CD4-positive, alpha-beta T cell treated with Interleukin-15 for 4 hours (primary cell): ENCODE results near the gene ARHGEF16.

ENCODE experiments used
- DNase-seq: peaks from one replicate; pipeline ENCODE4 v3.0.0-alpha.2; 2020; ENCODE audit warnings: low spot score

Gene ARHGEF16

DNA sequence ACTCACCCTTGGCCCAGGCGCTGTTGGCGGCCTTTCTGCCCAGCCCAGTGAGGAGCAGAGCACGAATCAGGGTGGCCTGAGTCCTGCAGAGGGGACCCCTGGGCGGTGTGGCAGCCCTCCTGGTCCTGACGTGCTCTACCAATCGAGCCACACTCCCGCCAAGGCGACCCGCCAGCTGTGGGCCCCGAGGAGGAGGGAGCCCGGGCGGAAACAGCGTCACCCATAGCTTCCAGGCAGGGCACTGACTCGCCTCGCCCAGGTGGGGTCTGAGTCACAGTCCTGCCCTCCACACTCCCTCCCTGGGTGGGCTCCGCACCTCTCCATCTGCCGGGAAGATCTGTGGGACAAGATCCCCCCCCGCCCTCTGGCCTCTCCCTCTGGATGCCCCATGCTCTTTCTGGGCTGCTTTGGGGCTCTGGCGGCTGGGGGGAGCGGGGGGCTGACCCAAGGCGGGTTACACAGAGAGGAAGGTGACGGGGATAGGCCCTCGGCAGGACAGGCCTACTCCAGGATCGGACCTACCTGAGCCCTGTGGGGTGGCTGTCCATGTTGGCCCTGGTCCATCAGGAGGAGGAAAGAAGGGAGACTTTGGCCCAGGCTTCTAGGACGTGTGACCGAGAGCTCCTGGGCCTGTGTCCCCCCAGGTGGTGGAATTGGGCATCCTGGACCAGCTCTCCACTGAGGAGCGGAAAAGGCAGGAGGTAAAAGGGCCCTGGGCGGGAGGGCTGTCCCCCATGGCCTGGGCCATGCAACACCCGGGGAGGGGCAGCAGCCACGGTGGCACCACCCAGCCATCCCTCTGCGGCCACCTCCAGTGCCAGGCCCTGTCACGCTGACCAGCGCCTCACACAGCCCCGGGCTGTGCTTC lies 14.0 kb downstream of the ARHGEF16 start:
- DNase-seq: no peak

- DNase-seq: no peak
Measured at GRCh38 chr1:3469104-3469848, 14.8 kb downstream of the ARHGEF16 start.

DNA sequence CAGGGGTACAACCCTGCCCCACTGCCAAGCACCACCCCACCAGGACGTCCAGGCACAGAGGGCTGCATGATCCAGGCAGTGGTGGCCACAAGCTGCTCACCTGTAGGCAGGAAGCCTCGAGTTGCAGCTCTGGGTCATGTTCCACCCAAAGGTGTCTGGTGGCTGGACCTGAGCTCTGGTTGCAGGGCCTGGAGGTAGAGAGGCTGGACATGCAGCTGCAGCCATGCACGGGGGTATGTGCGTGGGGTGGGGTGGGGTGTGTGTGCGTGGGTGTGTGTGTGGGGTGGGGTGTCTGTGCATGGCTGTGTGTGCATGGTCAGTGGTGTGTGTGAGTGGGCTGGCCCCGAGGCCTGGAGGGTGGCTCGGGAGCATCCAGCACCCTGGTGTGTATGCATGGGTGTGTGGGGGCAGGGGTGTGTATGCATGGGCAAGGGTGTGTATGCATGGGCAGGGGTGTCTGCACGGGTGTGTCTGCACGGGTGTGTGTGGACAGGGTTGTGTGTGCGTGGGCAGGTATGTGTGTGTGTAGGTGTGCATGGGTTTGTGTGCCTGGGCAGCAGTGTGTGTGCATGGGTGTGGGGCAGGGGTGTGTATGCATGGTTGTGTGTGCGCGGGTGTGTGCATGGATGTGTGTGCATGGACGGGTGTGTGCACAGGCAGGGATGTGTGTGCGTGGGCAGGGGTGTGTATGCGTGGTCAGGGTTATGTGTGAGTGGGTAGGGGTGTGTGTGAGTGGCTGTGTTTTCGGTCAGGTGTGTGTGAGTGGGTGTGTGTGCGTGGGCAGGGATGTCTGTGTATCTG lies 15.6 kb downstream of the ARHGEF16 start:
- no peak for DNase-seq

DNA sequence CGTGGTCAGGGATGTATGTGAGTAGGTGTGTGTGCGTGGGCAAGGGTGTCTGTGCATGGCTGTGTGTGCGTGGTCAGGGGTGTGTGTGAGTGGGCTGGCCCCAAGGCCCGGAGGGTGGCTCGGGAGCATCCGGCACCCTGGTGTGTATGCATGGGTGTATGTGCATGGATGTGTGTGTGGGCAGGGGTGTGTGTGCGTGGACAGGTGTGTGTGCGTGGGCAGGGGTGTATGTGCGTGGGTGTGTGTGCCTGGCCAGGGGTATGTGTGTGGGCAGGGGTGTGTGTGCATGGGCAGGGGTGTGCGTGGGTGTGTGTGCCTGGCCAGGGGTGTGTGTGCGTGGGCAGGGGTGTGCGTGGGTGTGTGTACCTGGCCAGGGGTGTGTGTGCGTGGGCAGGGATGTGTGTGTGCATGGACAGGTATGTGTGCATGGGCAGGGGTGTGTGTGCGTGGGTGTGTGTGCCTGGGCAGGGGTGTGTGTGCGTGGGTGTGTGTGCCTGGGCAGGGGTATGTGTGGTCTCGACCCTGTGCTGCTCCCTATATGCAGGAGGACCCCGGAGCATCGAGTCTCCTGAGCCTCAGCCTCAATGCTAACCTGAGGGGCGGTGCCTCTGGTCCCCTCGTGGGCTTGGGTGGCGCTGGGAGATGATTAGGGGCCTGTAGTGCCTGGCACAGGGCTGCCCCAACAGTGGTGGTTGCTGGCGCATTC lies 16.3 kb downstream of the ARHGEF16 start:
- DNase-seq: no peak

GRCh38 chr1:3471356-3472087 lies 17.1 kb downstream of the ARHGEF16 start:
- no peak for DNase-seq

DNA sequence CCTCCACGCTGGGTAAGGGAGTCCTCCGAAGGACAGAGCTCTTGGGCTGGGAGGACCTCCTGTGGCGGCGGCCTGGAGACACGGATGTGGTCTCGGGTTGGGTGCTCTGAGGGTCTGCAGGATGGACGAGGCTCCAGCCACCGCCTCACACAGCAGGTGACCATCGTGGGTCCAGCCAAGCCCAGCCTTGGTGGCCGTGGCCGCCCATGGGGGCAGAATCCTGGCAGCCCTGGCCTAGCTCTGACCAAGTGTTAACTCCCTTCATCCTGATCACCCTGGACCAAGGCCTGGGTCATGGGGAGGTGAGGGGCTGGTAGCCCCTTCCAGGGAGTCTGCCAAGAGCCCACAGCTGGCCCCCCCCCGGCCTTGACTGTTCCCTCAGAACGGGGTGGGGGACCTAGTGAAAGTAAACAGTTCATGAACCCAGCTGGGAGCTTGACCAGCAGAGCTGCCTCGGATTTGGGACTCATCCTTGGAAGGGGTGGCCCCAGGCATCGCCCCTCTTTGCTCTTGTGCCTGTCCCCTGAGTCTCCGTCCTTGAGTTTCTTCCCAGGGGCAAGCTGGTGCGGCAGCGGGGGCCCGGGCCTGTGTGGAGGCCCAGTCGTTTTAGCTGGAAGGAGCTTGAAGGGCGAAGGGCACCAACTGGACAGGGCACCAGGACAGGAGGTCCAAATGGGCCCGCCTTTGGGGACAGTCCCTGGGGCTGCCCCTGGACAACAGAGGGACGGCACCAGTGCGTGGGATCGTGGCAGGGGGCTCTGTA lies 17.8 kb downstream of the ARHGEF16 start:
- DNase-seq: no peak

- DNase-seq: no peak
Measured at GRCh38 chr1:3472906-3473305, 18.4 kb downstream of the ARHGEF16 start.

DNA sequence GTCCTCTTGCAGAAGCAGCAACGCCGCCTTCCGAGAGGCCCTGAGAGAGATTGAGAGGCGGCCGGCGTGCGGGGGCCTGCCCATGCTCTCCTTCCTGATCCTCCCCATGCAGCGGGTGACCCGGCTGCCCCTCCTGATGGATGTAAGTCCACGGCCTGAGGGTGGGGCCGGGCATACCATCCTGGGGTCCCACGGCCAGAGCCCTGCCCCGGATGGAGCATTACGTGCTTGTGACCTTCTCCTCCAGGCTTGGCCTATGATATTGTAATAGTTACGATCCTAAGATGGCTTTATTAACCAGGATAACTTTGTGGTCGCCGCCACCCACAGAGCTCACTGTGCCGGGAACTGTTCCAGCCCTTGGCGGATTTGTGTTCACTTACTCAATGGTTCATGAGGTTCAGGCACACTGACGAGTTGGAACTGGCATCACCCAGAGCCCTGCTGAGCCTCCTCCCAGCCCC lies 18.9 kb downstream of the ARHGEF16 start:
- DNase-seq: no peak

DNA sequence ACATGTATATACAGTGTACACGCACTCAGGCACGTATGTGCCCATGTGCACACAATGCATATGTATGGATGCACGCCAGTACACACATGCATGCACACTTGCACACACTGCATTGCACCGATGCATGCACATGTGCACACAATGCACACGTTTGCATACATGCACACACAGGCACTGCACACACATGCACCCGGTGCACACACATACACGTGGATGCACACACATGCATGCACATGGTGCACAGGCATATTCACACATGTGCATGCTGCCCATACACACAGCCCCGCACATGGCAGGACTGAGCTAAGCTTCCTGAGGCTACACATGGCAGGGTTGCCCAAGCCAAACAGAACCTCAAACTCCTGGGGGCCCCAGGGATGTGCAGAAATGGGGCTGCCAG lies 19.6 kb downstream of the ARHGEF16 start:
- no peak for DNase-seq

DNA sequence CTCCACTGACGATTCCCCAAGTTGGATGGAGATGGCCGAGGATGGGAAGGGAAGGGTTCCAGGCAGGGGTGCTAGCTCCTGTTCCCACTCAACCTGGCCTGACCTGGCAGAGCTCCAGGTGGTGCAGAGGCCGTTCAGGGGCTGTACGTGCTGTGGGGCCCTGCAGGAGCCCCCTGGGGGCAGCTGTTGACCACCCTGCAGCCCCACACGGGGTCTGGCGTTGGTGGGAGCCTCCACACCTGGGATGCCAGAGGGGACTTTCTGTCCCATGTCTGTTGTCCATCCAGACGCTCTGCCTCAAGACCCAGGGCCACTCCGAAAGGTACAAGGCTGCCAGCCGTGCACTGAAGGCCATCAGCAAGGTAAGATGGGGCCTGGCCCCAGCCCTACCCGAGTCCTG lies 20.0 kb downstream of the ARHGEF16 start:
- DNase-seq: no peak

DNA sequence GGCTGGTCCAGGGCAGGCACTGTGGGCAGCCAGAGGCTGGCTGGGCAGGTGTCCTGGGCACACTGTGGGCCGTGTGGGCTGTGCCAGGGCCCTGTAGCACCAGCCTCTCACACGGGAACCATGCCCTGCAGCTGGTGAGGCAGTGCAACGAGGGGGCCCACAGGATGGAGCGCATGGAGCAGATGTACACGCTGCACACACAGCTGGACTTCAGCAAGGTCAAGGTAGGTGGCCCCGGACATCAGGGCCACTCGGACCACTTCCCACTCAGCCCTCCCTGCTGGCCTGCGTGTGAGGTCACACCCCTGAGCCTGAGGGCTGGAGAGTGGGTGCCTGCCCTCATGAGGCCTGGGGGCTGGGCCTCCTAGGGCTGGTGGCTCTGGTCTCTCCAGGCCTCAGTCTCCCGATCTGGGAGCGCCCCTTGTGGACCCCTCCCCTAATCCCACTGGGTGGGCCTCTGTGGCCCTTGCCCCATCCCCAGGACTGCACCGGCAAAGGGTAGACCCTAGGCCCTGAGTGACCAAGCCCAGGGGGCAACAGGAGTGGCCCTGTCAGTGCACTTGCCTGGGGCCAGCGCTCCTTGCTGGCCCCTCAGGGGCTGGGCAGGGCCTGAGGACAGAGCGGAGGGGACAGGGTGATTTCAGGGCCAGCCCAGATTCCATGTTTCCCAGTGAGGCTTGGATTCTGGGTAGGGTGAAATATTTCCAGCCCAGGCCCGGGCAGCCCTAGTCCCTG lies 21.5 kb downstream of the ARHGEF16 start:
- DNase-seq: no peak

DNA sequence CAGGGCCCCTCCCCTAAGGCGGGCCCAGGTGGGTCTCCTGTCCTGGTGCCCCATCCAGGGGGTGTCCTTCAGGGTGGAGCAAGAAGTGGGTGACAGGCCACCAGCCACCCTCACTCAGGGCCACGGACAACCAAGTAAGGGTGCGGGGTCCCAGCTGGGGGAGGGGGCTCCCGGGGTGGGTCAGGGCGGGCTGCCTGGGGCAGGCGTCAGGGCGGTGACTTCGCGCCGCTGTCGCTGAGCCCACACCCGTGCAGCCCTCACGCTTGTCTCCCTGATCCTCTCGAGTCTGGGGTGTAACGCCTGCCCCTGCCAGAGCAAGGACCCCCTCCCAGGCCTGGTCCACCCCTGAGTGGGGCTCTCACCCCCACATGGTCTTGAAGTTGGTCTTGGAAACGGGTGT lies 22.2 kb downstream of the ARHGEF16 start:
- no peak for DNase-seq

DNA sequence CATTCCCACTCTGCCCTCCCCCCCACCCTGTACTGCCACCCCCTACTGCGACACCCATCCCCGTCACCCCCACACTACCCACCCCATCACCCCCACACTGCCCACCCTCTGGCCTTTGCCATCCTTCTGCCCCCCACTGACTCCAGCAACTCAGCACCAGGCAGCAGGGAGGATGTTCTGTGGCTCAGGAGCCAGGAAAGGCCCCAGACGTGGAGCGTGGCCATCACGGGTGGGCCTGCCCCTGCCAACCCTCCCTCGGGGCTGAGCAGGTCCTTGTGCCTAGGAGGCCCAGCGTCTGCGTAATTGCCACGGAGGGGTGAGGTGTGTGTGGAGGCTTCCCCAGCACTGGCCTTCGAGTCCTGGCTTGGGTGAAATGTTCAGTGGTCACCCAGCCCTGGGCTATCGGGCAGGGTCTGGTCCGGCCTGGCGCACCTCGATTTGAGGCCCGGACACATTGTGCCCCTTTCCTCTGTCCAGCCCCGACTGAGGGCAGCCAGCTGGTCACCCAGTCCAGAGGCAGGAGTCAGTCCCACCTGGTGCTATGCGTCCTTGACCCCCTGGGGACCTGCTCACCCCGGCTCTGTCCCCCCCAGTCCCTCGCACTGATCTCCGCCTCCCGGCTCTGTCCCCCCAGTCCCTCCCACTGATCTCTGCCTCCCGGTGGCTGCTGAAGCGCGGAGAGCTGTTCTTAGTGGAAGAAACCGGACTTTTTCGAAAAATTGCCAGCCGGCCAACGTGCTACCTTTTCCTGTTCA lies 23.0 kb downstream of the ARHGEF16 start:
- DNase-seq: no peak

DNA sequence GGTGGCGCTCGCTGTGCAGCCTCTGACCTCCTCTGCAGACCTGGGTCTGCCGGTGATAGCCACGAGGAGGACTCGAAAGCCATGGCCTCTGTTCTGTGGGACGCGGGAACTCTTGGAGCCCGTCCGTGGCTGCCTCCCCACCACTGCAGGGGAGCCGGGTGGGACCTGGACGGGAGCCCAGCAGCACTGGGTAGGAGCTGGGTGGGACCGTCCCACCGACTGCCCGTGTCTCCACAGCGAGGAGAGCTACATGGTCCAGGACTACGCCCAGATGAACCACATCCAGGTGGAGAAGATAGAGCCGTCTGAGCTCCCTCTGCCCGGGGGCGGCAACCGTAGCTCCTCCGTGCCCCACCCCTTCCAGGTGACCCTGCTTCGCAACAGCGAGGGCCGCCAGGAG lies 23.7 kb downstream of the ARHGEF16 start:
- no peak for DNase-seq

- DNase-seq: no peak
Measured at GRCh38 chr1:3479511-3480368, 25.3 kb downstream of the ARHGEF16 start.

GRCh38 chr1:3480369-3480719 lies 25.9 kb downstream of the ARHGEF16 start:
- no peak for DNase-seq

GRCh38 chr1:3481046-3481445 lies 26.6 kb downstream of the ARHGEF16 start:
- no peak for DNase-seq

DNA sequence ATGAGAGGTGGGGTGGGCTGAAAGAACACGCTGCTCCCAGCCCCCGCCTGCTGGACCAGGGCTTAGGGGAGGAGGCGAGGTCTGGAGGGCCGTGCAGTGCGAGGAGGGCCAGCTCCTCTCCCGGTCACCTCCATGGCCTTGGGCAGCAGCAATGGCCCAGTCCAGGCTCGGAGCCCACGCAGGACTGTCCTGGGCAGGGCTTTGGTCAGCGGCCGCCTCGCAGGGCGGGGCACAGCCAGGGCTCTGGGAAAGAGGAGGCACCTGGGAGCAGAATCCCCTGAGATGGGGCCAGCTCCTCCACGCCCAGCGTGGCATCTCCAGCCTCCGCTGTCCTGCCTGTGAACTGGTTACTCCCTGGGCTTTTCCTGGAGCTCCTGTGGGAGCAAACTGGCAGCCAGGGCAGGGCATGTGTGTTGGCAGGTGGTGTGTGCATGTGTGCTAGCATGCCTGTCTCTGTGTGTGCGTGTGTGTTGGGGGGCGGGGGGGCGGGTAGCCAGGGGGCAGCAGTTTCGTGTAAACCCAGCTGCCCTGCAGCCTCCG lies 27.4 kb downstream of the ARHGEF16 start:
- DNase-seq: no peak
